Right ventricle myocardium inferior (tissue), 1 donor: ENCODE data around the gene MAPRE3. TPM values are rescaled to one million over a fixed set of nuclear protein-coding genes. Genes with fewer than 3 reads are reported as not detected.
A peak's percentile ranks its signal among the peaks of the same experiment; 100 is the strongest.

ENCODE experiments used
- ATAC-seq: fragments of 200-7000 bp; cut with Tn5 transposase; one replicate; pipeline ENCODE4 v1.9.1; 2020; ENCODE audit warnings: mild to moderate bottlenecking, moderate library complexity
- DNase-seq: peaks from one replicate; pipeline ENCODE4 v3.0.0; 2021; ENCODE audit errors: missing footprints
- intact Hi-C: fragments of 100-400 bp; cut with DNase I; formaldehyde crosslinking; loops from one replicate; pipeline ENCODE4 v1.11.0; 2022
- total RNA-seq: library from RNA; stranded (reverse); fragmentation: NEBNext Ultra II Directional; extraction: Animal tissue kit (Norgen Biotek cat#: 25700); gene quantifications from one replicate; pipeline ENCODE4 v1.2.1, GENCODE V29; 2021
- donor health status: DM: no; HTN: yes; CAD: no; lungs with severe emphysema.

The MAPRE3 gene
- total RNA-seq, 1 donor from 2014 or later: 58.9 TPM

GRCh38 chr2:27024812-27025211 is 54.4 kb downstream of the MAPRE3 start:
- DNase-seq: no peak

GRCh38 chr2:27025281-27025800 is 54.9 kb downstream of the MAPRE3 start:
- ATAC-seq (no peak), DNase-seq (no peak)
- intact Hi-C loops: no loop called here

More at GRCh38 chr2:27024812-27025211, 54.4 kb downstream of the MAPRE3 start:
- intact Hi-C loops: no loop called here
- no peak for ATAC-seq

- ATAC-seq (no peak), DNase-seq (no peak)
- intact Hi-C loops: no loop called here
Measured at GRCh38 chr2:27025861-27026851, 55.7 kb downstream of the MAPRE3 start.

GRCh38 chr2:27027211-27027651 is 56.8 kb downstream of the MAPRE3 start:
- intact Hi-C loops: no loop called here
- DNase-seq: no peak
- no peak for ATAC-seq

- intact Hi-C loops: no loop called here
- no peak for ATAC-seq
- no peak for DNase-seq
Measured at GRCh38 chr2:27029051-27029450, 58.6 kb downstream of the MAPRE3 start.

GRCh38 chr2:27032495-27033252 is 62.2 kb downstream of the MAPRE3 start, which contains the start of gene TMEM214:
TSS of gene TMEM214 (plus strand) at chr2:27032965. CDS start at chr2:27033016, 51 bp downstream.
- peak; percentile 98 for ATAC-seq
- intact Hi-C loops: loop anchor here (2.0 to 5.0 kb wide), 3 partner anchors 18 to 55 kb away; partner anchors contain the start of genes AGBL5, KHK and OST4
- peak; percentile 96 for DNase-seq

- DNase-seq (no peak), ATAC-seq (peak; percentile 6)
- intact Hi-C loops: loop anchor here (2.0 to 5.0 kb wide), 3 partner anchors 17 to 54 kb away; partner anchors contain the start of genes AGBL5, KHK and OST4
Measured at GRCh38 chr2:27033253-27033852, 62.9 kb downstream of the MAPRE3 start.

- no peak for DNase-seq
- no peak for ATAC-seq
- intact Hi-C loops: no loop called here
Measured at GRCh38 chr2:27038012-27038411, 67.6 kb downstream of the MAPRE3 start.

- ATAC-seq (no peak), DNase-seq (no peak)
- intact Hi-C loops: no loop called here
Measured at GRCh38 chr2:27038631-27039339, 68.3 kb downstream of the MAPRE3 start.

- intact Hi-C loops: no loop called here
- no peak for DNase-seq
- ATAC-seq: no peak
Measured at GRCh38 chr2:27039426-27039825, 69.0 kb downstream of the MAPRE3 start.

- DNase-seq: no peak
- intact Hi-C loops: no loop called here
- ATAC-seq: no peak
Measured at GRCh38 chr2:27039871-27040270, 69.4 kb downstream of the MAPRE3 start.

GRCh38 chr2:27040282-27040681 is 69.8 kb downstream of the MAPRE3 start:
- intact Hi-C loops: no loop called here
- no peak for DNase-seq
- ATAC-seq: no peak

GRCh38 chr2:27041752-27042151 is 71.3 kb downstream of the MAPRE3 start:
- DNase-seq (no peak), ATAC-seq (no peak)
- intact Hi-C loops: no loop called here

GRCh38 chr2:27042159-27042661 is 71.8 kb downstream of the MAPRE3 start:
- ATAC-seq (no peak), DNase-seq (no peak)
- intact Hi-C loops: no loop called here

GRCh38 chr2:27042985-27043634 is 72.7 kb downstream of the MAPRE3 start:
- DNase-seq: no peak
- no peak for ATAC-seq
- intact Hi-C loops: no loop called here

GRCh38 chr2:27049422-27050280 is 79.2 kb downstream of the MAPRE3 start:
- ATAC-seq (peak; percentile 19), DNase-seq (peak; percentile 79)
- intact Hi-C loops: loop anchor here (2.0 kb wide), 2 partner anchors 17 to 21 kb away; partner anchors contain the start of genes OST4 and TMEM214
